ENCODE data around the gene EIF2D.

EIF2D gene

DNA sequence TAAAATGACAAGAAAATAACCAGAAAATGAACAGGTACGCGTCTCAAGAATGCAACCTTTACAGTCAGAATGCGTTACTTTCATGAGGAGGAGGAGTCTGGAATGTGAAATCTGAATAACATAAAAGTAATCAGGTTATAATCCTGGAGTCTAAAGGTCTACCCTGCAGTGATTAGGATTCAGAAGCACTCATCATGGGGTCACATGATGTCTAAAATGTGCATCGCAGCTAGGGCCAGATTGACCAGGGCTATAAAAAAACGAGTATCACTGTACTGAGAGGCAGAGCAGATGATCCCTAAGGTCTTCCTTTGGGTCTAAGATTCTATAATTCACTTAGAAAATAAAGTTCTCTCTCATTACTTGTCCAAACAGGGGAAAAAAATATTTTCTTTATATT, 7.4 kb downstream of the EIF2D start:
- TF ChIP-seq, protein P1, sequence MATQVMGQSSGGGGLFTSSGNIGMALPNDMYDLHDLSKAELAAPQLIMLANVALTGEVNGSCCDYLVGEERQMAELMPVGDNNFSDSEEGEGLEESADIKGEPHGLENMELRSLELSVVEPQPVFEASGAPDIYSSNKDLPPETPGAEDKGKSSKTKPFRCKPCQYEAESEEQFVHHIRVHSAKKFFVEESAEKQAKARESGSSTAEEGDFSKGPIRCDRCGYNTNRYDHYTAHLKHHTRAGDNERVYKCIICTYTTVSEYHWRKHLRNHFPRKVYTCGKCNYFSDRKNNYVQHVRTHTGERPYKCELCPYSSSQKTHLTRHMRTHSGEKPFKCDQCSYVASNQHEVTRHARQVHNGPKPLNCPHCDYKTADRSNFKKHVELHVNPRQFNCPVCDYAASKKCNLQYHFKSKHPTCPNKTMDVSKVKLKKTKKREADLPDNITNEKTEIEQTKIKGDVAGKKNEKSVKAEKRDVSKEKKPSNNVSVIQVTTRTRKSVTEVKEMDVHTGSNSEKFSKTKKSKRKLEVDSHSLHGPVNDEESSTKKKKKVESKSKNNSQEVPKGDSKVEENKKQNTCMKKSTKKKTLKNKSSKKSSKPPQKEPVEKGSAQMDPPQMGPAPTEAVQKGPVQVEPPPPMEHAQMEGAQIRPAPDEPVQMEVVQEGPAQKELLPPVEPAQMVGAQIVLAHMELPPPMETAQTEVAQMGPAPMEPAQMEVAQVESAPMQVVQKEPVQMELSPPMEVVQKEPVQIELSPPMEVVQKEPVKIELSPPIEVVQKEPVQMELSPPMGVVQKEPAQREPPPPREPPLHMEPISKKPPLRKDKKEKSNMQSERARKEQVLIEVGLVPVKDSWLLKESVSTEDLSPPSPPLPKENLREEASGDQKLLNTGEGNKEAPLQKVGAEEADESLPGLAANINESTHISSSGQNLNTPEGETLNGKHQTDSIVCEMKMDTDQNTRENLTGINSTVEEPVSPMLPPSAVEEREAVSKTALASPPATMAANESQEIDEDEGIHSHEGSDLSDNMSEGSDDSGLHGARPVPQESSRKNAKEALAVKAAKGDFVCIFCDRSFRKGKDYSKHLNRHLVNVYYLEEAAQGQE (IDR thresholded peaks at IDR 0.05; ENCODE audit: insufficient read depth in 1 of 2, low read depth in 2 of 2, low read length in 2 of 2): no peak
- TF ChIP-seq POLR2AphosphoS5 (IDR thresholded peaks at IDR 0.05; ENCODE audit: low read depth, low read length): no peak
- TF ChIP-seq SIN3A (IDR thresholded peaks at IDR 0.05; ENCODE audit: borderline replicate concordance, insufficient read depth, low read length): no peak
- TF ChIP-seq FOXP2 (optimal IDR thresholded peaks at IDR 0.05; ENCODE audit: borderline replicate concordance, extremely low read depth, extremely low read length, insufficient read depth): no peak

DNA sequence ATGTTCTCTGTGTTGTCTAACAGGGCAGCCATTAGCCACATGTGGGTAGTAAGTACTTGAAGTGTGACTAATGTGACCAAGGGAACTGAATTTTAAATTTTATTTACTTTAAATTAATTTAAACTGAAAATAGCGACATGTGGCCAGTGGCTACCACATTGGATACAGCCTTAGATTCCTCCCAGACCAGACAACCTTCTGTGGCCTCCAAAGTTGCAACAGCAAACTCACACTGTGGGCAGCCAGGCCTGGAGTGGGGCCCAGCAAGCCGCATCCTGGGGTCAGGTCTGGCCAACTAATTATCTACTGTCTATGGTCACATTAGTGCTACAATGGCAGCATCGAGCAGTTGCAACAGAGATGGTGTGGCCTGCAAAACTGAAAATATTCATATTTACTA, 11.7 kb downstream of the EIF2D start:
- TF ChIP-seq TAF1 (IDR thresholded peaks at IDR 0.05; ENCODE audit: borderline replicate concordance, insufficient read depth, low read length) (no peak), POLR2AphosphoS5 (IDR thresholded peaks at IDR 0.05; ENCODE audit: low read depth, low read length) (no peak), FOXP2 (optimal IDR thresholded peaks at IDR 0.05; ENCODE audit: borderline replicate concordance, extremely low read depth, extremely low read length, insufficient read depth) (no peak)

DNA sequence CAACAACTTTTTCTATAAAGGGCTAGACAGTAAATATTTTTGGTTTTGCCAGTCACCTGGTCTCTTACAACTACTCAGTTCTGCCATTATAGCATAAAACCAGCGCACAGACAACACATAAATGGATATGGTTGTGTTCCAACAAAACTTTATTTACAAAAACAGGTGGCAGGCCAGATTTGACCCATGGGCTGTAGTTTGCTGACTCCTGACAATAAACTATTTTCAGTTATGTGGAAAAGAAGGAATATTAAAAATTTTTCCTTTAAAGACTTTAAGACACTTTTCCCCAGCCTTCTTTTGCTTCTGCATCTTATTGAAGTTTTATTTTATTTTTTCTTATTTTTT, 16.0 kb downstream of the EIF2D start:
- TF ChIP-seq, protein P1 (IDR thresholded peaks at IDR 0.05; ENCODE audit: insufficient read depth in 1 of 2, low read depth in 2 of 2, low read length in 2 of 2): no peak
- TF ChIP-seq TAF1 (IDR thresholded peaks at IDR 0.05; ENCODE audit: borderline replicate concordance, insufficient read depth, low read length): no peak
- TF ChIP-seq POLR2AphosphoS5 (IDR thresholded peaks at IDR 0.05; ENCODE audit: low read depth, low read length): no peak
- no peak for TF ChIP-seq SIN3A (IDR thresholded peaks at IDR 0.05; ENCODE audit: borderline replicate concordance, insufficient read depth, low read length)
- TF ChIP-seq FOXP2 (optimal IDR thresholded peaks at IDR 0.05; ENCODE audit: borderline replicate concordance, extremely low read depth, extremely low read length, insufficient read depth): no peak

DNA sequence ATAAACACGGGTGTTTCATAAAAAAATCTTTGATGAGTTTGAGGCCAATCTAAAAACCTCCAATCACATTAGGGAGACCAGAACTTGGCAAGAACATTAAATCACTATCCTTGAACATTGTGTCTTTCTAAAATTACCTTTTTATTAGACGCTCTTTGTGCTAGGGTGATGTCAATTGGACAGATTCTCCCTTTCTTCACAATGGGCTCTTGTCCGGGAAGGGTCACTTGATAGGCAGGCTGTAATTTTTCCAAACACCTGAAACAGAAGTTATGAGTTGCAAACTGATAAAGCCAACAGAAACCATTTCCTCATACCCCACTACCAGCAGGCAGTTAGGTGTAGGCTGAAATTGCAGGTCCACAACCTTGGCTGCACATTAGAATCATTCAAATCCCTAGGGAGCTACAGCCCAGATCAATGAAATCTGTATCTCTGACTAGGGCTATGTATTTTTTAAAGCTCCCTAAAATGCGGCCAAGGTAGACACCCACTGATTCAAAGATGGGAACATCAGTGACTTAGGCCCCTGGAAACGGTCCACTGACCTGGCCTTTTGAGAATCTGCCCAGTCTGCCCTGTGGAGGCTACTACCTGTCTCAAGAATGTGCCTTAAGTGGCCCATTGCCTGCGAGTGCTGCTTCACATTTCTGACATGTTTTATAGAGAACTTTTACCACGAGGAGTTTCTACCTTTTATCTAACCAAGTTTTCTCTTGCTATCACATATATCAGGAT, 16.5 kb downstream of the EIF2D start:
- TF ChIP-seq POLR2AphosphoS5 (IDR thresholded peaks at IDR 0.05; ENCODE audit: low read depth, low read length): no peak

DNA sequence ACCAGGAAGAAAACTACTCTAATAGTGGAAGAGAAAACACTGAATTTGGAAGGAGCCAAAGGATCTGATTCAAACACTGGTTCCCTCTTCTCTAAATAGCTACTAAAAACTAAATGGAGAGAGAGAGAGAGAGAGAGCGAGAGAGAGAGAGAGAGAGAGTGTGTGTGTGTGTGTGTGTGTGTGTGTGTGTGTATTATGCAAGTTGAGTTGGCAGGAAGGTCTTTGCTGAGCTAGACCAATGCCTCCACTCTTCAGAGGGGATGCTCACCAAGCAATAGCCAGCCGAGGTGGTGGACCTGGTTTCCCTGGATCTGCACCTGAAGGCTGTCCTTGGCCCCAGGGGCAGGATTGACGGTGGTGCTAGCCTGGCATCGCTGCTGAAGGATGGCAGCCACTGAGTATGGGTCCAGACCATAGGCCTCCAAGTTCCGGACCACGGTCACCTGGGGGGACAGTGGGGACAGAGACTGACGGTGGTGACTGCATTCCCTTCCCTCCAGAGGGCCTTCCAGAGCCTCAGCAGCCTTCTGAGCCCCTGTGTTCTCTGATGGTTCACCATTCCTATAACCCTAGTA, 18.8 kb downstream of the EIF2D start:
- TF ChIP-seq, protein P1 (IDR thresholded peaks at IDR 0.05; ENCODE audit: insufficient read depth in 1 of 2, low read depth in 2 of 2, low read length in 2 of 2): no peak
- no peak for TF ChIP-seq FOXP2 (optimal IDR thresholded peaks at IDR 0.05; ENCODE audit: borderline replicate concordance, extremely low read depth, extremely low read length, insufficient read depth)
- no peak for TF ChIP-seq POLR2AphosphoS5 (IDR thresholded peaks at IDR 0.05; ENCODE audit: low read depth, low read length)
- TF ChIP-seq SIN3A (IDR thresholded peaks at IDR 0.05; ENCODE audit: borderline replicate concordance, insufficient read depth, low read length): no peak
- no peak for TF ChIP-seq TAF1 (IDR thresholded peaks at IDR 0.05; ENCODE audit: borderline replicate concordance, insufficient read depth, low read length)

DNA sequence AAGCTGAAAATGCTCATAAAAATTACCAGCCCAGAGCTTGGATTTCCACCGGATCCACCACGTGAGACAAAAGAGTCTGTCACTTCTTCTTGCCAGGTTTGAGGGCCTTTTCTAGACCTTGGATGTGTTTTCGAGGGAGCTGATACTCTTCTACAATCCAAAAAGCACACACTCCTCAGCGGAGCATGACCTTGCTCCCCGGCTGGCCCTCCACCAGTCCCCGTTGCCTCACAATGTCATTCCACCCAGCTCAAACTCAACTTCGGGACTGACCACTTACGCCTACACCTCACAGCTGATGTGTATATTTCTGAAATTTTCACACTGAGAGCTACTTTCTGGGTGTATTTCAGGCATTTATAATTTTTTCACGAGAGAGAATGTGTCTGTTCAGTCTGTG, 20.6 kb downstream of the EIF2D start:
- no peak for TF ChIP-seq FOXP2 (optimal IDR thresholded peaks at IDR 0.05; ENCODE audit: borderline replicate concordance, extremely low read depth, extremely low read length, insufficient read depth)
- TF ChIP-seq POLR2AphosphoS5 (IDR thresholded peaks at IDR 0.05; ENCODE audit: low read depth, low read length): no peak
- TF ChIP-seq TAF1 (IDR thresholded peaks at IDR 0.05; ENCODE audit: borderline replicate concordance, insufficient read depth, low read length): no peak
- TF ChIP-seq, protein P1 (IDR thresholded peaks at IDR 0.05; ENCODE audit: insufficient read depth in 1 of 2, low read depth in 2 of 2, low read length in 2 of 2): no peak
- TF ChIP-seq SIN3A (IDR thresholded peaks at IDR 0.05; ENCODE audit: borderline replicate concordance, insufficient read depth, low read length): no peak

All from PFSK-1 (cell line).